A549 (cell line): ENCODE data around the gene GRIN2C. TPM values are rescaled to one million over a fixed set of nuclear protein-coding genes. Genes with fewer than 3 reads are reported as not detected.

ENCODE experiments used
- ATAC-seq, 2 experiments: fragments of 200-7000 bp in 1 of 2; fragments of >200 bp in 1 of 2; cut with Nextera tagmentation in 1 of 2; cut with Tn5 transposase in 1 of 2; 3 replicates each; pipeline versions ENCODE4 v1.8.0 to v1.9.1; 2018 to 2020; ENCODE audit warnings: mild to moderate bottlenecking in 1 of 2, moderate library complexity in 1 of 2
- CTCF ChIA-PET: fragments of 300-600 bp; sonication (Branson Sonifier 250); formaldehyde crosslinking; extraction: SDS; loops from one replicate; lab custom pipeline; 2021; ENCODE audit warnings: antibody characterized with exemption, inconsistent platforms; lab: Yijun Ruan, JAX
- POLR2A ChIA-PET: fragments of 350-600 bp; formaldehyde crosslinking; extraction: SDS; loops from one replicate; lab custom pipeline; 2021; ENCODE audit warnings: antibody characterized with exemption, inconsistent platforms; lab: Yijun Ruan, JAX
- DNase-seq, 2 experiments: peaks; one replicate each; pipeline versions ENCODE4 v3.0.0 to v3.0.0-alpha.2; 2011 to 2016; ENCODE audit warnings: low read depth in 1 of 2, low spot score in 1 of 2
- FAIRE-seq: peaks from 2 replicates; lab custom pipeline; 2011; peaks lifted over from hg19 to GRCh38; lab: Jason Lieb, UNC
- H3K27ac ChIP-seq, 2 experiments: fragments of >200 bp; sonication (Bioruptor Twin); formaldehyde crosslinking; 3 replicates each; pipeline ENCODE4 v1.5.1; 2016 to 2017
- H3K4me1 ChIP-seq: fragments of >200 bp; sonication (Bioruptor Twin); formaldehyde crosslinking; 3 replicates; pipeline ENCODE4 v1.6.1; 2016
- H3K4me2 ChIP-seq: fragments of >200 bp; sonication (Bioruptor Twin); formaldehyde crosslinking; 3 replicates; pipeline ENCODE4 v1.6.1; 2016
- H3K4me3 ChIP-seq: fragments of >200 bp; sonication (Bioruptor Twin); formaldehyde crosslinking; 3 replicates; pipeline ENCODE4 v1.5.1; 2016
- H3K9me3 ChIP-seq: fragments of >200 bp; sonication (Bioruptor Twin); formaldehyde crosslinking; 3 replicates; pipeline ENCODE4 v1.6.1; 2016
- BCL3 ChIP-seq: fragments of >200 bp; sonication (Bioruptor Twin); formaldehyde crosslinking; IDR thresholded peaks from 3 replicates; pipeline ENCODE4 v1.6.1; 2016
- BHLHE40 ChIP-seq: IDR thresholded peaks from 2 replicates; pipeline ENCODE4 v1.6.1; 2012; ENCODE audit warnings: low read depth, low read length, inconsistent platforms
- CBX2 ChIP-seq: fragments of 200-600 bp; sonication (generic); IDR thresholded peaks from 2 replicates; pipeline ENCODE4 v1.6.1; 2016; ENCODE audit warnings: low read depth, mild to moderate bottlenecking, borderline replicate concordance
- ESRRA ChIP-seq: fragments of 150-350 bp; IDR thresholded peaks from 2 replicates; pipeline ENCODE4 v1.6.1; 2014; ENCODE audit warnings: mild to moderate bottlenecking, low read length, borderline replicate concordance
- FOSB ChIP-seq: fragments of 250-450 bp; sonication (Bioruptor Pico); IDR thresholded peaks from 2 replicates; pipeline ENCODE4 v1.5.0; 2020; ENCODE audit warnings: mild to moderate bottlenecking, moderate library complexity
- HDAC2 ChIP-seq: fragments of 200-600 bp; sonication (generic); IDR thresholded peaks from 2 replicates; pipeline ENCODE4 v1.6.1; 2016
- JUN ChIP-seq, 2 experiments: fragments of >200 bp; sonication (Bioruptor Twin); formaldehyde crosslinking; IDR thresholded peaks; 2 replicates in 1 of 2; 3 replicates in 1 of 2; pipeline ENCODE4 v1.6.1; 2016 to 2017
- JUNB ChIP-seq: fragments of >200 bp; sonication (Bioruptor Twin); formaldehyde crosslinking; IDR thresholded peaks from 2 replicates; pipeline ENCODE4 v1.6.1; 2016
- KDM1A ChIP-seq: fragments of 200-600 bp; sonication (generic); IDR thresholded peaks from 2 replicates; pipeline ENCODE4 v1.6.1; 2016; ENCODE audit warnings: low read depth, mild to moderate bottlenecking
- MYC ChIP-seq: IDR thresholded peaks from 2 replicates; pipeline ENCODE4 v1.6.1; 2012; ENCODE audit warnings: mild to moderate bottlenecking, inconsistent platforms, low read length, improper control_type of control experiment, borderline replicate concordance
- NFE2L2 ChIP-seq: fragments of 150-350 bp; conservative IDR thresholded peaks from 2 replicates; pipeline ENCODE4 v1.6.1; 2014; ENCODE audit warnings: low read length
- POLR2AphosphoS2 ChIP-seq: conservative IDR thresholded peaks from 2 replicates; pipeline ENCODE4 v1.6.1; 2012; ENCODE audit warnings: low read length, improper control_type of control experiment, inconsistent platforms
- RFX5 ChIP-seq: fragments of 450-650 bp; IDR thresholded peaks from 2 replicates; pipeline ENCODE4 v1.7.1; 2014; ENCODE audit warnings: antibody characterized with exemption, mild to moderate bottlenecking, moderate library complexity
- TP53 ChIP-seq: fragments of 250-450 bp; sonication (Bioruptor Pico); IDR thresholded peaks from 2 replicates; pipeline ENCODE4 v1.5.0; 2021; ENCODE audit warnings: mild to moderate bottlenecking, moderate library complexity
- ZNF302 ChIP-seq: fragments of 250-450 bp; sonication (Bioruptor Pico); IDR thresholded peaks from 2 replicates; pipeline ENCODE4 v1.9.0; 2021; ENCODE audit warnings: inconsistent platforms, mild to moderate bottlenecking, moderate library complexity
- ZSCAN20 ChIP-seq: fragments of 250-450 bp; sonication (Bioruptor Pico); IDR thresholded peaks from 2 replicates; pipeline ENCODE4 v1.8.0; 2022; ENCODE audit warnings: mild to moderate bottlenecking, moderate library complexity
- WGBS: methylation state at CpG from one replicate; pipeline ENCODE4 v1.1.6; 2017; ENCODE audit errors: missing lambda C conversion rate; 5-methylcytosine and 5-hydroxymethylcytosine counted together
- polyA plus RNA-seq, 4 experiments: library from polyadenylated mRNA; depleted of rRNA in 3 of 4; stranded (reverse); fragments of >200 nt; fragmentation: RNase III in 1 of 4; extraction: RNeasy Plus Mini Kit Qiagen cat#74134 plus additional on column Dnase treatment in 1 of 4; gene quantifications; 2 replicates in 3 of 4; 3 replicates in 1 of 4; pipeline ENCODE4 v1.2.3, GENCODE V29; 2011 to 2017
- TF ChIP-seq, protein P1 (sequence below): fragments of 450-650 bp; IDR thresholded peaks from 2 replicates; pipeline ENCODE4 v1.6.1; 2014; ENCODE audit warnings: antibody characterized with exemption

Gene GRIN2C
- polyA plus RNA-seq, 2 of the 4 experiments (the other 2 are of a cell fraction): 0.17 to 0.28 TPM

DNA sequence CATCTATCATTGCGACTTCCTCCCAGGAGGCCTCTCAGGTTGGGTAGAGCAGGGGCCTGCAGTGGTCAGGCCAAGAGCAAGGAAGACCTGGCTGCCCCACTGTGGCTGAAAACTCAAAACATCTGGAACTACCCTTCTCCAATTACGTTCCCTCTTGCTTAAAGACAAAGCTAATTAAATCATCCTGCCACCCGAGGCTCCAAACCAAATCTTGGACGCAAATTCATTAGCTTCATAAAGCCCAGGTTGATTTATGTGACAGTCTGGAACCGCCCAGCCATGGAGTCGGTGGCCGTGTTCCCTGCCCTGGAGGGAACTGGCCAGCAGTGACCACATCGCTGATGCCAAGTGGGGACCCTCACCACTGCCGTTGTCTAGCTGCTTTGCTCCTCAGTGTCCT, 21.4 kb downstream of the GRIN2C start:
- Histone ChIP-seq H3K4me3 (no peak overlapping the region), H3K9me3 (no peaks in the 10 kb centered on the region), H3K4me1 (peaks cover 4% of the 10 kb centered on the region; the same call in 1 of the 3 replicates), H3K27ac (no peak overlapping the region), H3K4me2 (no peak overlapping the region)
- ATAC-seq (no peak), FAIRE-seq (no peak), DNase-seq (no peak)
- WGBS: 80% methylated on average over 9 of the region's 9 CpGs
- TF ChIP-seq CBX2 (no peak), HDAC2 (no peak), BCL3 (no peak), NFE2L2 (no peak), BHLHE40 (no peak), TP53 (no peak), JUN (IDR thresholded peaks at IDR 0.05) (no peak)
- TF ChIP-seq, protein P1, sequence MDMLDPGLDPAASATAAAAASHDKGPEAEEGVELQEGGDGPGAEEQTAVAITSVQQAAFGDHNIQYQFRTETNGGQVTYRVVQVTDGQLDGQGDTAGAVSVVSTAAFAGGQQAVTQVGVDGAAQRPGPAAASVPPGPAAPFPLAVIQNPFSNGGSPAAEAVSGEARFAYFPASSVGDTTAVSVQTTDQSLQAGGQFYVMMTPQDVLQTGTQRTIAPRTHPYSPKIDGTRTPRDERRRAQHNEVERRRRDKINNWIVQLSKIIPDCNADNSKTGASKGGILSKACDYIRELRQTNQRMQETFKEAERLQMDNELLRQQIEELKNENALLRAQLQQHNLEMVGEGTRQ: no peak
- ChIA-PET POLR2A (no interaction called here), CTCF (interaction anchor here (0.7 to 42.4 kb wide), 12 partner anchors 8 to 476 kb away, joined by 3 to 1302 read pairs (median 6); partner anchors contain the start of genes BTBD17, FDXR, GRIN2C and NAT9)

- no peak overlapping the region for H3K4me3 ChIP-seq
- H3K27ac ChIP-seq: no peak overlapping the region
- DNase-seq (no peak), ATAC-seq (no peak), FAIRE-seq (no peak)
- no peak for TF ChIP-seq ZSCAN20
- no peak for TF ChIP-seq POLR2AphosphoS2
- no peak for TF ChIP-seq RFX5
- no peak for TF ChIP-seq KDM1A
- TF ChIP-seq JUNB: no peak
- no peak for TF ChIP-seq ZNF302
- CTCF ChIA-PET: interaction anchor here (3.2 to 42.4 kb wide), 4 partner anchors 13 to 48 kb away, joined by 11 to 1302 read pairs (median 438); partner anchors contain the start of genes FDXR, GRIN2C and NAT9
- H3K4me2 ChIP-seq: no peak overlapping the region
- whole genome bisulfite sequencing: 89% methylated on average over 18 of the region's 19 CpGs
- H3K9me3 ChIP-seq: no peaks in the 10 kb centered on the region
- POLR2A ChIA-PET: no interaction called here
- H3K4me1 ChIP-seq: no peaks in the 10 kb centered on the region; the same call in 2 of the 3 replicates
These were observed 22.8 kb downstream of the GRIN2C start for GRCh38 chr17:74836691-74837467.

GRCh38 chr17:74836191-74836590, 23.5 kb downstream of the GRIN2C start:
- no peak for ATAC-seq
- Histone ChIP-seq H3K27ac (no peak overlapping the region), H3K9me3 (no peaks in the 10 kb centered on the region), H3K4me2 (no peak overlapping the region), H3K4me3 (no peak overlapping the region), H3K4me1 (no peaks in the 10 kb centered on the region; the same call in 2 of the 3 replicates)
- CTCF ChIA-PET: interaction anchor here (3.2 to 42.4 kb wide), 4 partner anchors 14 to 47 kb away, joined by 11 to 1302 read pairs (median 438); partner anchors contain the start of genes FDXR, GRIN2C and NAT9
- FAIRE-seq: no peak
- DNase-seq: no peak
- 89% methylated on average over 26 of the region's 26 CpGs for WGBS
- POLR2A ChIA-PET: no interaction called here
- no peak for TF ChIP-seq FOSB (CRISPR knock-in tag)
- no peak for TF ChIP-seq HDAC2
- TF ChIP-seq ZNF302: no peak
- no peak for TF ChIP-seq MYC
- no peak for TF ChIP-seq ESRRA
- TF ChIP-seq, all 56 proteins: peak for 0
